AG04450 (cell line): ENCODE measurements around the gene SRGAP2B. TPM values are rescaled to one million over a fixed set of nuclear protein-coding genes. Genes with fewer than 3 reads are reported as not detected.
A peak's percentile ranks its signal among the peaks of the same experiment; 100 is the strongest.
"Not testable (repeated sequence)": the region's sequence is repeated elsewhere in the genome, so short reads cannot be mapped to it uniquely, and the experiment has no call there.

ENCODE experiments used
- CTCF ChIA-PET: fragments of 300-600, 350-600 bp; formaldehyde crosslinking; extraction: SDS; loops from one replicate; lab custom pipeline; 2022; ENCODE audit warnings: antibody characterized with exemption, inconsistent platforms; lab: Charles Lee
- POLR2A ChIA-PET: fragments of 350-600 bp; formaldehyde crosslinking; extraction: SDS; loops from one replicate; lab custom pipeline; 2021; ENCODE audit warnings: antibody characterized with exemption, inconsistent platforms; lab: Yijun Ruan, JAX
- DNase-seq: peaks from one replicate; pipeline ENCODE4 v3.0.0-alpha.2; 2011; ENCODE audit warnings: low read depth, low spot score
- H3K27ac ChIP-seq: one replicate; pipeline ENCODE4 v1.5.1; 2012; ENCODE audit warnings: low read depth, low read length, control low read depth
- H3K27me3 ChIP-seq: one replicate; pipeline ENCODE4 v1.6.0; 2012; ENCODE audit warnings: low read length; ENCODE audit not compliant: control insufficient read depth, insufficient read depth
- H3K4me3 ChIP-seq: 2 replicates; pipeline ENCODE4 v1.5.1; 2011; ENCODE audit warnings: mild to moderate bottlenecking, low read depth, low read length, control low read depth
- H3K9me3 ChIP-seq: 2 replicates; pipeline ENCODE4 v1.5.1; 2012; ENCODE audit warnings: low read length; ENCODE audit not compliant: control insufficient read depth, insufficient read depth
- polyA plus RNA-seq: library from polyadenylated mRNA; depleted of rRNA; stranded (reverse); fragments of >200 nt; gene quantifications from 2 replicates; pipeline ENCODE4 v1.2.3, GENCODE V29; 2011; rRNA removed
- small RNA-seq: library from RNA; depleted of rRNA; stranded (forward); fragments of <200 nt; gene quantifications from one replicate; pipeline ENCODE3, GENCODE V24; 2012; ENCODE audit warnings: low read depth; ENCODE audit not compliant: insufficient read length

Gene SRGAP2B
- polyA plus RNA-seq, 1 experiment: 22.3 TPM

- CTCF ChIA-PET: not testable (repeated sequence)
These were observed 202.1 kb downstream of the SRGAP2B start for GRCh38 chr1:144893062-144893461.

GRCh38 chr1:144889450-144890115 is 205.5 kb downstream of the SRGAP2B start:
- CTCF ChIA-PET, H3K9me3 ChIP-seq, H3K27me3 ChIP-seq, H3K4me3 ChIP-seq, H3K27ac ChIP-seq, POLR2A ChIA-PET, DNase-seq: not testable (repeated sequence)

More at GRCh38 chr1:144893062-144893461, 202.1 kb downstream of the SRGAP2B start:
- H3K4me3 ChIP-seq, H3K9me3 ChIP-seq, DNase-seq, POLR2A ChIA-PET, H3K27ac ChIP-seq, H3K27me3 ChIP-seq: not testable (repeated sequence)

DNA sequence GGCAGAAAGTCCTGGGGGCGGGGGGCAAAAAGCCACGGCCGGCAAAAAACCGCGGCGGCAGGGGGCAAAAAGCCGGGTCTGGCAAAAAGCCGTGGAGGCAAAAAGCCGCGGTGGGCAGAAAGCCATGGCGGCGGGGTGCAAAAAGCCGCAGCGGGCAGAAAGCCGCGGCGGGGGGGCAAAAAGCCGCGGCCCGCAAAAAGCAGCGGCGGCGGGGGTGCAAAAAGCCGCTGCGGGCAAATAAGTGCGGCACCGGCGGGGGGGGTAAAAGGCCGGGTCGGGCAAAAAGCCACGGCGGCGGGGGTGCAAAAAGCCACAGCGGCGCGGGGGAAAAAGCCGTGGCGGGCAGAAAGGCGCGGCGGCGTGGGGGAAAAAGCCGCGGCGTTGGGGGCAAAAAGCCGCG is 212.1 kb downstream of the SRGAP2B start:
- H3K4me3 ChIP-seq: peak overlapping the region; percentile 56
- H3K9me3 ChIP-seq, H3K27ac ChIP-seq, CTCF ChIA-PET, DNase-seq, POLR2A ChIA-PET, H3K27me3 ChIP-seq: not testable (repeated sequence)

DNA sequence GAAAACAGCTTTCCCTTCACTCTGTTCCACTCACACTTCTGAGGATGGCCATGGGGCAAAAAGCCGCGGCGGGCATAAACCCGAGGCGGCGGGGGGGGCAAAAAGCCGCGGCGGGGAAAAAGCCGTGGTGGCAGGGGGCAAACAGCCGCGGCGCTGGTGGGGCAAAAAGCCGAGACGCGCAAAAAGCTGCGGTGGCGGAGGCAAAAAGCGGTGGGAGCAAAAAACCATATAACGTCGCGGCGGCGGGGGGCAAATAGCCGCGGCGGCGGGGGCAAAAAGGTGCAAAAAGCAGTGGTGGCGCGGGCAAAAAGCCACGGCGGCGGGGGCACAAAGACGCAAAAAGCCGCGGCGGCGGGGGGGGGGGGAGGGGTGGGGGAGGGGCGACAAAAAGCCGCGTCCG is 212.8 kb downstream of the SRGAP2B start:
- POLR2A ChIA-PET, H3K27me3 ChIP-seq, CTCF ChIA-PET, H3K9me3 ChIP-seq, H3K27ac ChIP-seq, DNase-seq: not testable (repeated sequence)
- peak overlapping the region; percentile 52 for H3K4me3 ChIP-seq

DNA sequence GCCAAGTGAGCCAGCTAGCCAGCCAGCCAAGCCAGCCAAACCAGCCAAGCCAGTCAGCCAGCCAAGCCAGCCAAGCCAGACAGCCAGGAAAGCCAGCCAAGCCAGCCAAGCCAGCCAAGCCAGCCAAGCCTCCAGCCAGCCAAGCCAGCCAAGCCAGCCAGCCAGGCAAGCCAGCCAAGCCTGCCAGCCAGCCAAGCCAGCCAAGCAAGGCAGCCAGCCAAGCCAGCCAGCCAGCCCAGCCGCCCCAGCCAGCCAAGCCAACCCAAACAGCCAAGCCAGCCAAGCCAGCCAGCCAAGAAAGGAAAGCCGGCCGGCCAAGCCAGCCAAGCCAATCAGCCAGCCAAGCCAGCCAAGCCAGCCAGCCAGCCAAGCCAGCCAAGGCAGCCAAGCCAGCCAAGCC is 236.5 kb downstream of the SRGAP2B start:
- not testable (repeated sequence) for DNase-seq, H3K27ac ChIP-seq

More for the DNA sequence above, 236.5 kb downstream of the SRGAP2B start:
- H3K9me3 ChIP-seq, POLR2A ChIA-PET, H3K27me3 ChIP-seq, CTCF ChIA-PET, H3K4me3 ChIP-seq: not testable (repeated sequence)

Small RNAs within 50 kb of the gene (small RNA-seq; reads per million reads assigned to genes)
- gene AC242498.1: not detected

Other genes with a start within 250 kb of the SRGAP2B start
- gene FAM72D, start 646 bp upstream of the SRGAP2B start, polyA plus RNA-seq: 0.68 and 1.3 TPM in 2 replicates
- not detected in 2 replicates for gene PPIAL4D, start 146.8 kb upstream of the SRGAP2B start, polyA plus RNA-seq